OCI-LY7 (cell line): ENCODE measurements around the gene PRR12. TPM values are rescaled to one million over a fixed set of nuclear protein-coding genes. Genes with fewer than 3 reads are reported as not detected.

ENCODE experiments used
- Bru-seq: library from RNA; stranded (reverse); fragments of 400-500 nt; gene quantifications from one replicate; lab custom pipeline; 2021; lab: Mats Ljungman, UMichigan
- BruChase-seq, 2 experiments: library from RNA; stranded (reverse); fragments of 400-500 nt; gene quantifications; one replicate each; lab custom pipeline; 2021; lab: Mats Ljungman, UMichigan
- BruUV-seq: library from RNA; stranded (reverse); fragments of 400-500 nt; replicated peaks from 2 replicates; lab custom pipeline; 2021; lab: Mats Ljungman, UMichigan
- CTCF ChIA-PET: fragments of 300-600 bp; sonication (Branson Sonifier 250); formaldehyde crosslinking; loops from one replicate; lab custom pipeline; 2022; ENCODE audit warnings: antibody characterized with exemption; ENCODE audit not compliant: unreplicated experiment; lab: Charles Lee
- POLR2A ChIA-PET: fragments of 300-600 bp; sonication (Branson Sonifier 250); formaldehyde crosslinking; loops from one replicate; lab custom pipeline; 2022; ENCODE audit warnings: antibody characterized with exemption; lab: Charles Lee
- DNase-seq: peaks from one replicate; pipeline ENCODE4 v3.0.0-alpha.2; 2015; ENCODE audit warnings: low spot score
- H2AFZ ChIP-seq: fragments of 200-600 bp; sonication (generic), shearing (Covaris generic); 2 replicates; pipeline ENCODE4 v1.6.1; 2014; ENCODE audit warnings: mild to moderate bottlenecking, antibody characterized with exemption, low read length, moderate library complexity
- H3K27ac ChIP-seq: fragments of 200-600 bp; sonication (generic); 2 replicates; pipeline ENCODE4 v1.5.1; 2014; ENCODE audit warnings: mixed run types, low read depth, mild to moderate bottlenecking, moderate library complexity, low read length, inconsistent platforms; ENCODE audit not compliant: poor library complexity, severe bottlenecking
- H3K36me3 ChIP-seq: fragments of 200-600 bp; sonication (generic); 2 replicates; pipeline ENCODE4 v1.6.1; 2014; ENCODE audit warnings: mild to moderate bottlenecking, antibody characterized with exemption, low read length, moderate library complexity, mixed read lengths; ENCODE audit not compliant: insufficient read depth
- H3K4me1 ChIP-seq: fragments of 200-600 bp; sonication (generic); 2 replicates; pipeline ENCODE4 v1.5.1; 2014; ENCODE audit warnings: mild to moderate bottlenecking, low read length; ENCODE audit not compliant: insufficient read depth, poor library complexity, severe bottlenecking
- H3K4me2 ChIP-seq: fragments of 200-600 bp; sonication (generic); 2 replicates; pipeline ENCODE4 v1.6.1; 2014; ENCODE audit warnings: mild to moderate bottlenecking, low read length
- H3K4me3 ChIP-seq: fragments of 200-600 bp; sonication (generic); 2 replicates; pipeline ENCODE4 v1.5.1; 2014; ENCODE audit warnings: mild to moderate bottlenecking, low read depth, low read length; ENCODE audit not compliant: poor library complexity, severe bottlenecking
- H3K79me2 ChIP-seq: fragments of 200-600 bp; sonication (generic); 2 replicates; pipeline ENCODE4 v1.6.1; 2016; ENCODE audit warnings: low read depth, mild to moderate bottlenecking, low read length, moderate library complexity, mixed read lengths; ENCODE audit not compliant: insufficient read depth
- H3K9me2 ChIP-seq: fragments of 200-600 bp; sonication (generic); 2 replicates; pipeline ENCODE4 v1.6.1; 2016; ENCODE audit warnings: mild to moderate bottlenecking, low read length, mixed read lengths; ENCODE audit not compliant: insufficient read depth
- H3K9me3 ChIP-seq: fragments of 200-600 bp; sonication (generic); 2 replicates; pipeline ENCODE4 v1.6.1; 2014; ENCODE audit warnings: mild to moderate bottlenecking, mixed run types, low read length, mixed read lengths
- H4K20me1 ChIP-seq: fragments of 200-600 bp; sonication (generic); 2 replicates; pipeline ENCODE4 v1.6.1; 2014; ENCODE audit warnings: mild to moderate bottlenecking, antibody characterized with exemption, low read length, moderate library complexity, mixed read lengths; ENCODE audit not compliant: insufficient read depth
- EZH2phosphoT487 ChIP-seq: fragments of 200-600 bp; sonication (generic); IDR thresholded peaks from 2 replicates; pipeline ENCODE4 v1.6.1; 2018; ENCODE audit warnings: low read depth, borderline replicate concordance, mild to moderate bottlenecking, mixed run types, antibody characterized with exemption, low read length, moderate library complexity, mixed read lengths
- intact Hi-C: fragments of 100-400 bp; cut with micrococcal nuclease; formaldehyde crosslinking; loops from one replicate; pipeline ENCODE4 v1.10.0; 2022; ENCODE audit not compliant: unreplicated experiment
- long read RNA-seq: library from polyadenylated mRNA; stranded (forward); transcript quantifications from one replicate; pipeline ENCODE4 v2.0.0, GENCODE V29; 2022
- total RNA-seq, 2 experiments: library from RNA; depleted of rRNA in 1 of 2; stranded (reverse); fragments of >200 nt in 1 of 2; shearing (Covaris generic) in 1 of 2; gene quantifications; 2 replicates each; pipeline ENCODE4 v1.2.3, GENCODE V29; 2014 to 2022
- TF ChIP-seq, protein P1 (sequence below): fragments of 200-600 bp; sonication (generic); conservative IDR thresholded peaks from 2 replicates; pipeline ENCODE4 v1.5.1; 2014; ENCODE audit warnings: mild to moderate bottlenecking, antibody characterized with exemption, low read length, moderate library complexity, mixed read lengths

Gene PRR12, protein sequence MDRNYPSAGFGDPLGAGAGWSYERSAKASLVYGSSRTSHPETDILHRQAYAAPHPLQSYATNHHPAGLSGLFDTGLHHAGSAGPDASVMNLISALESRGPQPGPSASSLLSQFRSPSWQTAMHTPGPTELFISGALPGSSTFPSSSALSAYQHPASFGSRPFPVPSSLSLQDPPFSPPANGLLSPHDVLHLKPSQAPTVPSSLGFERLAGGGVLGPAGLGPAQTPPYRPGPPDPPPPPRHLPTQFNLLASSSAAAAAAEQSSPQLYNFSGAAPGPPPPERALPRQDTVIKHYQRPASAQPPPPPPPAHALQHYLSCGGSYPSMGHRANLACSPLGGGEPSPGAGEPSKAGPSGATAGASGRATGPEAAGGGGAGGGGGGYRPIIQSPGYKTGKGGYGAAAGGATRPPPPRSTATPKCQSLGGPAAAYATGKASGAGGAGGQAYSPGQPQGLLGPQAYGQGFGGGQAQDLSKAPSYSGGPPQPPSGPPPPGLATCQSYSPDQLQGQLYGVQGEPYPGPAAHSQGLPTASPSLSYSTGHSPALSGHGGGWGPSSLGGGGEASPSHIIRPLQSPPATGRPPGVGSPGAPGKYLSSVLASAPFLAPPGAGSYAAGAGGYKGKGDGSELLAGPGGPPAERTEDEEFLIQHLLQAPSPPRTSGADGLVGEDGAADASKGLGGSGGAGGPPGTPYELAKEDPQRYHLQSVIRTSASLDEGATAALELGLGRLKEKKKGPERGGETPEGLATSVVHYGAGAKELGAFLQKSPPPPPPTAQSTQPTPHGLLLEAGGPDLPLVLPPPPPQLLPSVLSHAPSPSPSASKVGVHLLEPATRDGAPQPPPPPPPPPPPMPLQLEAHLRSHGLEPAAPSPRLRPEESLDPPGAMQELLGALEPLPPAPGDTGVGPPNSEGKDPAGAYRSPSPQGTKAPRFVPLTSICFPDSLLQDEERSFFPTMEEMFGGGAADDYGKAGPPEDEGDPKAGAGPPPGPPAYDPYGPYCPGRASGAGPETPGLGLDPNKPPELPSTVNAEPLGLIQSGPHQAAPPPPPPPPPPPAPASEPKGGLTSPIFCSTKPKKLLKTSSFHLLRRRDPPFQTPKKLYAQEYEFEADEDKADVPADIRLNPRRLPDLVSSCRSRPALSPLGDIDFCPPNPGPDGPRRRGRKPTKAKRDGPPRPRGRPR (N-terminal part only)
- total RNA-seq (2014; rRNA removed; shearing (Covaris generic)) (5.1 and 6.5 TPM in 2 replicates), total RNA-seq (2022) (32.8 and 40.0 TPM in 2 replicates), Bru-seq, nascent RNA (percentile 55 among the genes with signal in this experiment), BruChase-seq, experiment 1, labeled RNA remaining after a 6-hour chase (percentile 67 among the genes with signal in this experiment), BruChase-seq, experiment 2, labeled RNA remaining after a 2-hour chase (percentile 71 among the genes with signal in this experiment)
- long read RNA-seq, partial matches to known transcripts, result 3 of 5 reads
- long read RNA-seq, other reads (novel, unspliced or antisense), result 2 of 5 reads

DNA sequence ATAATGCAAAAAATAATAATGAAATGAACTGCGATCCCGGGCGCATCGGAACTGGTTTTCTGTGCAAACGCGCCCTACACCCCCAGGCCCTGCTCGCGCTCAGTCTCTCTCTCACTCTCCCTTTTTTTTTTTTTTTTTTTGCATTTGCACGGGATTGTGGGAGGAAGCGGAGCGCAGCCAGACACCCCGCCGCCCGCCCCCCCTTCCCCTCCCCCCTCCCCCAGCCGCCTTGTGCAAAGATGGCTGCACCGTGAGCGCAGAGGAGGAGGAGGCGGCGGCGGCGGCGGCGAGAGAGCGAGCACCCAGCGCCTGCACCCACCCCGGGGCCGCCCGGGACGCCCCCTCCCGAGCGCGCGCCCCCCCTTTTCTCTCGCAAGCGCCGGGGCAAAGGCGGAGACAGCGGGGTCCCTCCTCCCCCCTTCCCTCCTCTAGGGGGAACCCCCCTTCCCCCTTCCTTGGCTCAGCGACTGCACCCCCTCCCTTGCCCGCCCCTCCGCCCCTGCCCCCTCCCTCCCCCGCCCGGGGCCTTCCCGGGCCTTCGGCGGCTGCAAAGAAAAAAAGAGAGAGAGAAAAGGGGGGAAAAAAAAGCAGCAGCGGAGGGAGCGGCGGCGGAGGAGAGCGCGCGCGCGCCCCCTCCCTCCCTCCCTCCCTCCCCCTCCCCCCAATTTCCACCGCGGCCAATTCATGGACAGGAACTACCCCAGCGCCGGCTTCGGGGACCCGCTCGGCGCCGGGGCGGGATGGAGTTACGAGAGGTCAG lies at the start of gene PRR12:
PRR12 (plus strand) TSS at position 212 of the 760 bp plus-strand sequence; CDS start at position 685, 473 bp downstream.
- Histone ChIP-seq H4K20me1 (peaks cover 8% of the 10 kb centered on the region; the same call in 1 of the 2 replicates), H3K4me2 (peak within 1 kb of the TSS; percentile 97), H3K79me2 (peaks cover 25% of the 10 kb centered on the region), H3K27ac (peak within 1 kb of the TSS; percentile 96), H2AFZ (no peak within 1 kb of the TSS), H3K4me1 (peaks cover 13% of the 10 kb centered on the region), H3K4me3 (peak within 1 kb of the TSS; percentile 94), H3K9me3 (no peaks in the 10 kb centered on the region), H3K9me2 (no peaks in the 10 kb centered on the region), H3K36me3 (peaks cover 27% of the 10 kb centered on the region)
- intact Hi-C loops, result loop anchor here (2.0 to 5.0 kb wide), 3 partner anchors 50 to 286 kb away; partner anchors contain the start of genes AKT1S1, PRMT1, RRAS and TBC1D17
- ChIA-PET POLR2A (interaction anchor here (0.7 to 4.3 kb wide), 4 partner anchors 11 to 83 kb away, joined by 3 to 17 read pairs (median 6); partner anchors contain the start of genes NOSIP, PRRG2 and RRAS), CTCF (no interaction called here)
- no TSS peak for BruUV-seq
- DNase-seq, result peak; percentile 83
- TF ChIP-seq EZH2phosphoT487, result no peak
- TF ChIP-seq, protein P1, sequence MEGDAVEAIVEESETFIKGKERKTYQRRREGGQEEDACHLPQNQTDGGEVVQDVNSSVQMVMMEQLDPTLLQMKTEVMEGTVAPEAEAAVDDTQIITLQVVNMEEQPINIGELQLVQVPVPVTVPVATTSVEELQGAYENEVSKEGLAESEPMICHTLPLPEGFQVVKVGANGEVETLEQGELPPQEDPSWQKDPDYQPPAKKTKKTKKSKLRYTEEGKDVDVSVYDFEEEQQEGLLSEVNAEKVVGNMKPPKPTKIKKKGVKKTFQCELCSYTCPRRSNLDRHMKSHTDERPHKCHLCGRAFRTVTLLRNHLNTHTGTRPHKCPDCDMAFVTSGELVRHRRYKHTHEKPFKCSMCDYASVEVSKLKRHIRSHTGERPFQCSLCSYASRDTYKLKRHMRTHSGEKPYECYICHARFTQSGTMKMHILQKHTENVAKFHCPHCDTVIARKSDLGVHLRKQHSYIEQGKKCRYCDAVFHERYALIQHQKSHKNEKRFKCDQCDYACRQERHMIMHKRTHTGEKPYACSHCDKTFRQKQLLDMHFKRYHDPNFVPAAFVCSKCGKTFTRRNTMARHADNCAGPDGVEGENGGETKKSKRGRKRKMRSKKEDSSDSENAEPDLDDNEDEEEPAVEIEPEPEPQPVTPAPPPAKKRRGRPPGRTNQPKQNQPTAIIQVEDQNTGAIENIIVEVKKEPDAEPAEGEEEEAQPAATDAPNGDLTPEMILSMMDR, result no peak

DNA sequence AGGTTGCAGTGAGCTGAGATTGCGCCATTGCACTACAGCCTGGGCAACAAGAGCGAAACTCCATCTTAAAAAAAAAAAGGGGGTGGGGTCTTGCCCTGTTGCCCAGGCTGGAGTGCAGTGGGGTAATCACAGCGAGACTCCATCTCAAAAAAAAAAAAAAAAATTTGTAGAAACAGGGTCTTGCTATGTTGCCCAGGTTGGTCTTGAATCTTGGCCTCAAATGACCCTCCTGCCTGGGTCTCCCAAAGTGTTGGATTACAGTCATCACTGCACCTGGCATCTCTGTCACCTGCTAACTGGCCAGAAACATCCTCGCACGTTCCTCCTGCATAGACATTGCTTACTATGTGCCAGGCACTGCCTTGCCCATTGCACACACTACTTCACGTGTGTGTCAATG lies 49.1 kb upstream of the PRR12 start:
- DNase-seq, result no peak
- no peak overlapping the region for H3K4me2 ChIP-seq
- H2AFZ ChIP-seq, result no peak overlapping the region
- no peak overlapping the region for H3K4me3 ChIP-seq
- no peaks in the 10 kb centered on the region for H3K36me3 ChIP-seq
- H3K79me2 ChIP-seq, result no peaks in the 10 kb centered on the region
- no peaks in the 10 kb centered on the region for H3K9me2 ChIP-seq
- H3K27ac ChIP-seq, result no peak overlapping the region
- H3K9me3 ChIP-seq, result no peaks in the 10 kb centered on the region
- TF ChIP-seq, protein P1, result no peak
- TF ChIP-seq EZH2phosphoT487, result no peak
- ChIA-PET POLR2A (no interaction called here), CTCF (no interaction called here)
- peaks cover 18% of the 10 kb centered on the region for H3K4me1 ChIP-seq
- no TSS peak for BruUV-seq
- intact Hi-C loops, result no loop called here
- no peaks in the 10 kb centered on the region for H4K20me1 ChIP-seq
